ENCODE measurements around the gene MNS1.

MNS1 gene

GRCh38 chr15:56393277-56393676 is 71.7 kb downstream of the MNS1 start:
- H3K4me1 ChIP-seq, result no peaks in the 10 kb centered on the region
- H3K36me3 ChIP-seq, result peaks cover 0 to 4% (median 0%) of the 10 kb centered on the region in 3 donors
- H3K9me3 ChIP-seq, result no peaks in the 10 kb centered on the region
- H3K4me3 ChIP-seq, result no peak overlapping the region
- intact Hi-C loops (cut with DNase I; ENCODE audit: low total_unique reads), result no loop called here
- no peak for DNase-seq
- TF ChIP-seq, protein P1, sequence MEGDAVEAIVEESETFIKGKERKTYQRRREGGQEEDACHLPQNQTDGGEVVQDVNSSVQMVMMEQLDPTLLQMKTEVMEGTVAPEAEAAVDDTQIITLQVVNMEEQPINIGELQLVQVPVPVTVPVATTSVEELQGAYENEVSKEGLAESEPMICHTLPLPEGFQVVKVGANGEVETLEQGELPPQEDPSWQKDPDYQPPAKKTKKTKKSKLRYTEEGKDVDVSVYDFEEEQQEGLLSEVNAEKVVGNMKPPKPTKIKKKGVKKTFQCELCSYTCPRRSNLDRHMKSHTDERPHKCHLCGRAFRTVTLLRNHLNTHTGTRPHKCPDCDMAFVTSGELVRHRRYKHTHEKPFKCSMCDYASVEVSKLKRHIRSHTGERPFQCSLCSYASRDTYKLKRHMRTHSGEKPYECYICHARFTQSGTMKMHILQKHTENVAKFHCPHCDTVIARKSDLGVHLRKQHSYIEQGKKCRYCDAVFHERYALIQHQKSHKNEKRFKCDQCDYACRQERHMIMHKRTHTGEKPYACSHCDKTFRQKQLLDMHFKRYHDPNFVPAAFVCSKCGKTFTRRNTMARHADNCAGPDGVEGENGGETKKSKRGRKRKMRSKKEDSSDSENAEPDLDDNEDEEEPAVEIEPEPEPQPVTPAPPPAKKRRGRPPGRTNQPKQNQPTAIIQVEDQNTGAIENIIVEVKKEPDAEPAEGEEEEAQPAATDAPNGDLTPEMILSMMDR (IDR thresholded peaks at IDR 0.05), result no peak
- H3K27me3 ChIP-seq, result no peaks in the 10 kb centered on the region
- no peak overlapping the region for H3K27ac ChIP-seq

DNA sequence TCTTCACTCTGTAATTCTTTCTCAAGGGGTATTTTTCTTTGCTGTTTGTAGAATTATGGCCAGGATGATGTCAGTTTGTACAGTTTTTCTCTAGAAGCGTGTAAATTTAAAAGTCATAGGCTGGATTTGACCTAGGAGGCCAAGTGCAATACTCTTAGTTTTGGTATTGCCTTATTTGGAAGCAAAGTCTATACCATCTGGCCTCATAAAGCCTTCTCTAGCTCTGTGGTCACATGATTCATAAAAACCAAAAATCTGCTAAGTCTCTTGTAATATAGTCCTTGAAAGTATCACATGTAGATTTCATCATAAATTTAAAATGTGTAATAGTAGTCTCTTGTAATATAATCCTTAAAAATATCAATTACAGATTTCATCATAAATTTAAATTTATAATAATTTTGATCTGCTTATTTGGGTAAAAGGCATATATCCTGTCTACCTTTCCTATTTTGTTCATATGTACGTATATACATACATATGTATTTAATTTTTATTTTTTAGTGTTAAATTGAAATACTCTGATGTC is 74.1 kb downstream of the MNS1 start:
- intact Hi-C loops (cut with DNase I; ENCODE audit: low total_unique reads), result no loop called here
- H3K27ac ChIP-seq, result no peak overlapping the region
- H3K4me1 ChIP-seq, result no peaks in the 10 kb centered on the region
- no peaks in the 10 kb centered on the region for H3K9me3 ChIP-seq
- no peak for DNase-seq
- peaks cover 0 to 4% (median 0%) of the 10 kb centered on the region in 3 donors for H3K36me3 ChIP-seq
- no peak overlapping the region for H3K4me3 ChIP-seq
- no peaks in the 10 kb centered on the region for H3K27me3 ChIP-seq
- TF ChIP-seq, protein P1 (IDR thresholded peaks at IDR 0.05), result no peak

DNA sequence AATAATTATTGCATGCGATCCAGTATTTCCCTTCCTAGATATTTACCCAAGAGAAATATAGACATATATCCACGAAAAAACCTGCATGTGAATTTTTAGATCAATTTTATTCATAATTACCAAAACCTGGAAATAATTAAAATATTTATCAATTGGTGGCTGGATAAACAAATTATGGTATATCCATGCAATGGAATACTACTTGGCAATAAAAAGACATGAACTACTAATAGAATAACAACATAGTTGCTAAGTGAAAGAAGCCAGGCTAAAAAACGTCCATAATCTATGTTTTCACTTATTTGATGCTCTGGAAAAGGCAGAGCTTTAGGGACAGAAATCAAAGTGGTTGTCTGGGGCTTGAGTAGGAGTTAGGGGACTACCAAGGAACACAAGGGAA is 79.0 kb downstream of the MNS1 start:
- TF ChIP-seq, protein P1 (IDR thresholded peaks at IDR 0.05), result no peak
- H3K27me3 ChIP-seq, result no peaks in the 10 kb centered on the region
- no peak overlapping the region for H3K4me3 ChIP-seq
- H3K36me3 ChIP-seq, result no peaks in the 10 kb centered on the region
- DNase-seq, result no peak
- no peaks in the 10 kb centered on the region for H3K9me3 ChIP-seq
- no peak overlapping the region for H3K27ac ChIP-seq
- H3K4me1 ChIP-seq, result no peaks in the 10 kb centered on the region
- intact Hi-C loops (cut with DNase I; ENCODE audit: low total_unique reads), result no loop called here

- TF ChIP-seq, protein P1 (IDR thresholded peaks at IDR 0.05), result no peak
- H3K27me3 ChIP-seq, result no peaks in the 10 kb centered on the region
- no peak overlapping the region for H3K4me3 ChIP-seq
- H3K27ac ChIP-seq, result no peak overlapping the region
- H3K9me3 ChIP-seq, result peaks cover 0 to 10% (median 0%) of the 10 kb centered on the region in 3 donors
- intact Hi-C loops (cut with DNase I; ENCODE audit: low total_unique reads), result no loop called here
- H3K4me1 ChIP-seq, result no peaks in the 10 kb centered on the region
- H3K36me3 ChIP-seq, result no peaks in the 10 kb centered on the region
- DNase-seq, result no peak
Observed at GRCh38 chr15:56383010-56383409, 81.9 kb downstream of the MNS1 start.

Measured in tibial artery (tissue), 4 donors.